Brain microvascular endothelial cell (primary cell): Measurements from ENCODE around the gene GIPC1.
A peak's percentile ranks its signal among the peaks of the same experiment; 100 is the strongest.
"Not testable (repeated sequence)": the region's sequence is repeated elsewhere in the genome, so short reads cannot be mapped to it uniquely, and the experiment has no call there.

Experiments used
- DNase-seq: peaks from one replicate; pipeline ENCODE4 v3.0.0-alpha.2; 2020
- H3K27ac ChIP-seq: fragments of 250-450 bp; sonication (Bioruptor Pico); 2 replicates; pipeline ENCODE4 v1.5.1; 2020; ENCODE audit warnings: mild to moderate bottlenecking, moderate library complexity
- H3K27me3 ChIP-seq: fragments of 250-450 bp; sonication (Bioruptor Pico); replicated peaks from 2 replicates; pipeline ENCODE4 v1.5.1; 2020; ENCODE audit warnings: mild to moderate bottlenecking
- H3K36me3 ChIP-seq: fragments of 250-450 bp; sonication (Bioruptor Pico); replicated peaks from 2 replicates; pipeline ENCODE4 v1.5.1; 2020; ENCODE audit warnings: mild to moderate bottlenecking
- H3K4me3 ChIP-seq: 2 replicates; pipeline ENCODE4 v1.5.1; 2011; ENCODE audit warnings: low read depth, mild to moderate bottlenecking, control low read depth, low read length, moderate library complexity
- in situ Hi-C: cut with HindIII; loops from 2 replicates; pipeline ENCODE4 v1.10.0; 2017; ENCODE audit warnings: low sequenced_read_pairs, low pct_ligation_motif_present
- TF ChIP-seq, protein P1 (sequence below): IDR thresholded peaks from 2 replicates; pipeline ENCODE4 v1.5.1; 2011; ENCODE audit warnings: low read depth, mild to moderate bottlenecking, moderate library complexity, low read length, control low read depth, inconsistent platforms; ENCODE audit errors: missing control alignments

The GIPC1 gene

GRCh38 chr19:14510311-14511228, 14.6 kb upstream of the GIPC1 start:
- Histone ChIP-seq H3K27me3 (no peaks in the 10 kb centered on the region), H3K4me3 (no peak overlapping the region), H3K36me3 (peaks cover 15% of the 10 kb centered on the region), H3K27ac (peak overlapping the region; percentile 48)
- DNase-seq = peak; percentile 88
- in situ Hi-C loops = no loop called here
- TF ChIP-seq, protein P1, sequence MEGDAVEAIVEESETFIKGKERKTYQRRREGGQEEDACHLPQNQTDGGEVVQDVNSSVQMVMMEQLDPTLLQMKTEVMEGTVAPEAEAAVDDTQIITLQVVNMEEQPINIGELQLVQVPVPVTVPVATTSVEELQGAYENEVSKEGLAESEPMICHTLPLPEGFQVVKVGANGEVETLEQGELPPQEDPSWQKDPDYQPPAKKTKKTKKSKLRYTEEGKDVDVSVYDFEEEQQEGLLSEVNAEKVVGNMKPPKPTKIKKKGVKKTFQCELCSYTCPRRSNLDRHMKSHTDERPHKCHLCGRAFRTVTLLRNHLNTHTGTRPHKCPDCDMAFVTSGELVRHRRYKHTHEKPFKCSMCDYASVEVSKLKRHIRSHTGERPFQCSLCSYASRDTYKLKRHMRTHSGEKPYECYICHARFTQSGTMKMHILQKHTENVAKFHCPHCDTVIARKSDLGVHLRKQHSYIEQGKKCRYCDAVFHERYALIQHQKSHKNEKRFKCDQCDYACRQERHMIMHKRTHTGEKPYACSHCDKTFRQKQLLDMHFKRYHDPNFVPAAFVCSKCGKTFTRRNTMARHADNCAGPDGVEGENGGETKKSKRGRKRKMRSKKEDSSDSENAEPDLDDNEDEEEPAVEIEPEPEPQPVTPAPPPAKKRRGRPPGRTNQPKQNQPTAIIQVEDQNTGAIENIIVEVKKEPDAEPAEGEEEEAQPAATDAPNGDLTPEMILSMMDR = no peak

DNA sequence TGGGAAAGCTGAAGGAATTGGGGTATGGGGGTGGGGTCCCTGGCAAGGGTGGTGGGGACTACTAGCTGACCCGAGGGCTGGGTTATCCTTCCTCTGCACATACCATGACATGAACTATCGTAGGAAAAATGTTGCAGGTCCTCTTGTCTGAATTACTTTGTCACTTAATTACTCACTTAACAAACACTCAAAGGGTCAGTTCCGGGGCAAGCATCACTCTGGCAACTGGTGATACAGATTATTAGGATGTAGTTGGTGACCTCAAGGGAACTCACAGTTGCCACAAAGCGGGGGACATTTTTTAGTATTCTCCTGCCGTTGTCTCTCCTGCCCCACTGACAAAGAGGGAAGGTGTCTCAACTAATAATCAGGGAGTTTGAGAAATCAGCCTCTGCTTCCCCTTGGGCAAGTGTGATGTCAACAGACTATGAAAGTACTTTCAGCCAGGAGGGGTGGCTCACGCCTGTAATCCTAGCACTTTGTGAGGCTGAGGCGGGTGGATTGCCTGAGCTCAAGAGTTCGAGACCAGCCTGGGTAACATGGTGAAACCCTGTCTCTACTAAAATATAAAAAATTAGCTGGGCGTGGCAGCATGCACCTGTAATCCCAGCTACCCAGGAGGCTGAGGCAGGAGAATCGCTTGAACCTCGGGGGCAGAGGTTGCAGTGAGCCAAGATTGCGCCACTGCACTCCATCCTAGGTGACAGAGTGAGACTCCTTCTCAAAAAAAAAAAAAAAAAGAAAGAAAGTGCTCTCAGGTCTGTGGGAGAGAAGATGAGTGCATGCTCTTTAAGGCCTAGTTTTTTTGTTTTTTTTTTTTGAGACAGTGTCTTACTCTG, 12.0 kb upstream of the GIPC1 start:
- peak; percentile 92 for DNase-seq
- TF ChIP-seq, protein P1 = no peak

DNA sequence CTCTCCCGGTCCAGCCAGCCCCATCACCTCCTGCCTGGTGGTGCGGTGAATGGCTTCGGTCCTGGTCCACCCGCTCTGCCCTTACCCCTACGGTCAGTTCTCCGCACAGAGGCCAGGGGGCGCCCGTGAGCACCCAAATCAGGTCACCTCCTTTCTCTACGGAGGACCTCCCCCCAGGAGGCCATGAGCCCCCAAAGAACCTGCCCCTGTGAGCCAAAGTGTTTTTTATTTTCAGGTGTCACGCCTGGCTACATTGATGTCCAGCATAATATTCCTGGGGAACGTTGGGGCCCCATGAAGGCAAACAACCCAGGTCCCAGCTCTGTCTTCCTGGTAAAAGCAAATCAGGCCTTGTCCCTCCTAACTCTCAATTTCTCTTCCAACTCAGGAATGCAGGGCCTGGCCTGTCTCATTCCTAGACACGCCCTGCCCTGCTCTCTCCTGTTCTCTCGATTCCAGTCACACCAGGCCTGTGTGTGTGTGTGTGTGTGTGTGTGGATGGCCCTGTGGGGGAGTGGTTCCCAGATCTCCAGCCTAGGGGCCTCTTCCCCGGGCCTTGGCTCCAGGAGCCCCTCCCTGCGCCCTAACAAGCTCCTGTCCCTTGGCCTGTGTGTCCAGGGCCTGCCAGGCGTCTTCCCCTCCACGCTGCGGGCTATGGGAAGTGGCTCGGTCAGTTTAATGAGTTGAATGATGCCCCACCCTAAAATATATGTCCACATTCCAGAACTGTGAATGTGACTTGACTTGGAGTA, 9.7 kb upstream of the GIPC1 start:
- in situ Hi-C loops = no loop called here
- peak overlapping the region; percentile 93 for H3K27ac ChIP-seq
- no peaks in the 10 kb centered on the region for H3K36me3 ChIP-seq
- peak; percentile 70 for DNase-seq
- H3K27me3 ChIP-seq = no peaks in the 10 kb centered on the region
- H3K4me3 ChIP-seq = no peak overlapping the region
- TF ChIP-seq, protein P1 = peak; percentile 91

More for the DNA sequence above, 12.0 kb upstream of the GIPC1 start:
- Histone ChIP-seq H3K27ac (peak overlapping the region; percentile 93), H3K36me3 (no peaks in the 10 kb centered on the region), H3K4me3 (no peak overlapping the region), H3K27me3 (no peaks in the 10 kb centered on the region)
- in situ Hi-C loops = no loop called here

DNA sequence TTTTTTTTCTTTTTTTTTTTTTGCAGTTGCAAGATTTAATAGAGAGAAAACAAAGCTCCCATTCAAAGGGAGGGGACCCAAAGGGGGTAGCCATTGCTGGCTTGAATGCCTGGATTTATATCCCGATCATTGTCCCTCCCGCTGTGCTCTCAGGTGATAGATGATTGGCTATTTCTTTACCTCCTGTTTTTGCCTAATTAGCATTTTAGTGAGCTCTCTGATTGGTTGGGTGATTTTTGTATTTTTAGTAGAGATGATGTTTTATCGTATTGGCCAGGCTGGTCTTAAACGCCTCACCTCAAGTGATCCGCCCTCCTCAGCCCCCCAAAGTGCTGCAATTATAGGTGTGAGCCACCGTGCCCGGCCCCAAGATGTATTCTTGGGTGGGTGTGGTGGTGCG, 8.6 kb upstream of the GIPC1 start:
- H3K27ac ChIP-seq, H3K36me3 ChIP-seq, DNase-seq, H3K4me3 ChIP-seq, in situ Hi-C loops, H3K27me3 ChIP-seq: not testable (repeated sequence)

DNA sequence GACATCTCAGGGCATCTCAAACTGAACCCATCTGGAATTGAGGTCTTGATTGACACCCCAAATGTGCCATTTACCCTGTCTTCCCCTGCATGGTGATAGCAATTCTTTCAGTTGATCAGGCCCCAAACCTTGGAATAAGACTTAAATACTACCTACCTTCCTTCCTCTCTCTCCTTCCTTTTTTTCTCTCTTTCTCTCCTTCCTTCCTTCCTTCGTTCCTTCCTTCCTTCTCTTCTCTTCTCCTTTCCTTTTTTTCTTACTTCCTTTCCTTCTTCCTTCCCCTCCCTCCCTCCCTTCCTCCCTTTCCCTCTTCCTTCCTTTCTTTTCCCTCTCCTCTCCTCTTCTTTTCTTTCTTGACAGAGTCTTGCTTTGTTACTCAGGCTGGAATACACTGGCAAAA, 7.4 kb upstream of the GIPC1 start:
- no peak for DNase-seq
- in situ Hi-C loops = no loop called here
- Histone ChIP-seq H3K36me3 (no peaks in the 10 kb centered on the region), H3K4me3 (no peak overlapping the region), H3K27ac (no peak overlapping the region), H3K27me3 (no peaks in the 10 kb centered on the region)
- TF ChIP-seq, protein P1 = no peak
